DMS53 (cell line): ENCODE measurements around the gene HERC2.

Source experiments
- DNase-seq: peaks from one replicate; lab custom pipeline; 2025; lab: John Stamatoyannopoulos, UW

HERC2 gene

DNA sequence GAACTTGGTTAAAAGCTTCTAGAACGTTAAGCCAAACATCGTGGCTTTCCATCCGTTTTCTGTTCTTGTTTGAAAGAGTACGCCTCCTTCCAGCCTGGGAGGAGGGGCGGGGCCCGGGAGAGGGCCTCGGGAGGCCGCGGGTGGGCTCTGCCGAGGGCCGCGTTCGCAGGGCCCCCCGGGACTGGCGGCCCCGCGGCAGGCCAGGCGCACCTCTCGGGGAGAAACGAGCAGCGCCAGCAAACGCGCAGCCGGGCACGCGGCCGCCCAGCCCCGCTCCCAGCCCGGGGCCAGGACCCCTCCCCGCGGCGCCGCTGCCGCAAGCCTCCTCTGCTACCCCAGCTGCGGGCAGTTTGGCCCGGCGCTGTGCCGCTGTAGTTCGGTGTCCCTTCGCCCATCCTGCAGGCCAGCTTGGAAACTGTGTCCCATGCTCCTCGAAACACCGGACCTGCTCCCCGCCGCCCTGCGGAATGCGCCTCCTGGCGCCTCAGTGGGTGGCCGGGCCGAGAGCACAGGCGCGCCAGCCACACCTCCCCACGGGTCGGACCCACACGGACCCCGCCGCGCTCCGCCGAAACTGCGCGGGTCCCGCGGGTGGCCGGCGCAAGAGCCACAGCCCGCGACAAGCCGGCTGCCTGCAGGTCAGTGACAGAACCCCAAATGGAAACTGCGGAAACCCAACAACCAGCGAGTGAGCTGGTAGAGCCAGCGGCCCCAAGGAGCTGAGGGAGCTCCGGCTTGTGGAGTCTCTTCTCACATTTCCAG is 225.1 kb downstream of the HERC2 start:
- peak; percentile 54 for DNase-seq

DNA sequence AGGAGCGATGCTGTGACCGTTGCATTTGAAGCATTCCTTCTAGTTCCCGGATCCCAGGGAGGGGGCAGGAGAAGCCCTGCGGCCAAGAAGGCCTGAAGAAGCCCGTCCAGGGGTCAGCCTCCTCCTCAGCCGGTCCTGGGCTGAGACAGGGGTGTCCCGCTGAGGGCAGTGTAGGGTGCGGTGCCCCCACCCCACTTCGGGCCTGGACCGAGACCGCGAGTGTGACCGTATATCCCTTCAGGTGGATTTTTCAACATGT is 225.6 kb downstream of the HERC2 start:
- no peak for DNase-seq

DNA sequence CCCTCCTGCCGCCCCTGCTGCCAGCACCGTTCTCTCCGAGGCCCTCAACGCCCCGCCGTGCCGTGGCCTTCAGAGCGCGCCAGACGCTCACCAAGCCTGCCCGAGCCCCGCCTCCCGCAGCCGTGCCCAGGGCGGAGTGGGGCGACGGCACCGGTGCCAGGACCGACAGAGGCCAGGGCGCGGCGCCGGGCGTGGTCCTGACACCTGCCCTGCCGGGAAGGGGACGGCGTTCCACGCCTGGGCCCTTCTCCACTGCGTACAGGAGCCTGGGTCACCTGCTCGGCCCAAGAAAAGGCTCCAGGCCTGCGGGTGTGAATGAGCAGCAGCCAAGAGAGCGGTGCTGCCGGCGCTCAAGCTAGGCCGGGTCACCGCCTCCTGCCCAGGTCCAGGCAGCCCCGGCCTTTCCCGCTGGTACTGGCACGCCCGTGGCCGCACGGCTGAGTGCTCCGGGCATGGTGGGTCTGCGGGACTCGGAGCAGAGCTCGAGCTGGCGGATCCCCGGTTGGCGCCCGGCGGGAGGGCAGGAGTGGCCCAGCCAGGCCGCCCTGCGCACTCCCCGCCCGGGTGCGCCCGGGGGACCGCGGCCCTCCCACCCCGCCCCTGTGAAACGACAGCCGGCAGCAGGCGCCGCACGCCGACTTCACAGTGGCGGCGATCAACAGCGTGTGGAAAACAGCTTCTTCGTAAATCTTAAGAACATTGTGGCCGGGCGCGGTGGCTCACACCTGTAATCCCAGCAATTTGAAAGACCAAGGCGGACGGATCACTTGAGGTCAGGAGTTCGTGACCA is 227.1 kb downstream of the HERC2 start:
- peak; percentile 81 for DNase-seq

DNA sequence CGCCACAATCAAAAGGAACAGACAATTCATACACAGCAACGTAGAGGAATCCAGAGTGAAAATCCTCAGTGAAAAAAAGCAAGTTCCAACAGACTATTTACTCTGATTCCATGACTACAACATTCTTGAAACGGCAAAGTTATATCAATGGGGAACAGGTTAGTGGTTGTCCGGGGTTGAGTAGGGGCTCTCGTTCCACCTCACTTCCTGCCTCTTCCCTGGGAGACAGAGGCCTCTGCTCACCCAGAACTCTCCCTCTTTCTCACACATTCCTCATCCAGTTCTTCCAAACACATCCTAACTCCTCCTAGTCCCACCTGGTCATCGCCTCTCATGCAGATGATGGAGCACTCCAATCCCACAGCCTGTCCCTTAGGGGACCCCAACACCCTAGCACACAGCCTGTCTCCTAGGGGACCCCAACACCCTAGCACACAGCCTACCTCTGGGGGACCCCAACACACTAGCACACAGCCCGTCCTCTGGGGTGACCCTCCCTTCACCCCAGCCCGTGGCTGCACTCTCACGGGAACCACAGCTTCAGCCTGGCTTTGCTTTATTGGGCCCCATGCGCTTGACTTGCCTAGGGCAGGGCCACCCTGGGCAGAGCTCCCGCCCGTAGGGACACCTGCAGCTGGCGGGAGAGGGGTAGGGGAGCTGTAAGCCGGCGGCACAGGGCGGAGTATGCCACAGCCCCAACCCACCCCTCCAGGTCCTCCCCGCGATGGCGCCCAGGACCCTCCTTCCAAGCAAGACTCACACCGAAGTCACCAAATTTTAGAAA is 228.0 kb downstream of the HERC2 start:
- peak; percentile 58 for DNase-seq

DNA sequence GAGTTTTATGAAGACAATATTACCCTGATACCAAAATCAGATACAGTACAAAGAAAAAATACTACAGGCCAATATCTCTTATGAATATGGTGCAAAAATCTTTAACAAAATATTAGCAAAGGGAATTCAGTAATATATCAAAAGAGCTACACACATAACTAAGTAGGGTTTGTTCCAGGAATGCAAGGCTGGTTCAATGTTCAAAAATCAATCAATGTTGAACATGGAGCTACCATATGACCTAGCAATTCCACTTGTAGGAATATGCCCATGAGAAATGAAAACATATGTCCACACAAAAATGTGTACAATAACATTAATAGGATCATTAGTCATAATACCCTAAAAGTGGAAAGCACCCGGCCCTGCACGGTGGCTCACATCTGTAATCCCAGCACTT is 230.7 kb downstream of the HERC2 start:
- DNase-seq, result no peak

DNA sequence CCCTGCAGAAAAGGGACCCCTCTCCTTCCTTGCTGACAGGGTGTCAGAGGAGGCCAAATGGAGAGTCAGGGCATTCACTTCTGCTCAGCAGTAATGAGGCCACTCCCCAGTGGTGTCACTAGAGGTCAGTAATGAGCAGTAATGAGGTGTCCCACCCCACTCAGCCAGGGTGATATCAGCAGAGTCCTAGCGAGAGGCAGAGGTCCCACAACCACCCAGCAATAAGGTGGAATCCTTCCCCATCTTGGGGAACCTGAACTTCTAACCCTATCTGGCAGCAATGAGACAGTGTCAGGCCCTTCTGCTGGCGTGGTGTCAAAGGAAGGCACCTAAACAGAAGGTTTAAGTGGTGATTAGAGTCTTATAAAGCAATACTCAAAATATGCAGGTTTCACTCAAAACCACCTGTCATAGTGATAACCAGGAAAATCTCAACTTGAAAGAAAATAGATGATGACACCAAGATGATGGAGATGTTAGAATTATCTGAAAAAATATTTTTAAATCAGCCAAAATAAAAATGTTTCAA is 235.7 kb downstream of the HERC2 start:
- DNase-seq, result peak; percentile 72

DNA sequence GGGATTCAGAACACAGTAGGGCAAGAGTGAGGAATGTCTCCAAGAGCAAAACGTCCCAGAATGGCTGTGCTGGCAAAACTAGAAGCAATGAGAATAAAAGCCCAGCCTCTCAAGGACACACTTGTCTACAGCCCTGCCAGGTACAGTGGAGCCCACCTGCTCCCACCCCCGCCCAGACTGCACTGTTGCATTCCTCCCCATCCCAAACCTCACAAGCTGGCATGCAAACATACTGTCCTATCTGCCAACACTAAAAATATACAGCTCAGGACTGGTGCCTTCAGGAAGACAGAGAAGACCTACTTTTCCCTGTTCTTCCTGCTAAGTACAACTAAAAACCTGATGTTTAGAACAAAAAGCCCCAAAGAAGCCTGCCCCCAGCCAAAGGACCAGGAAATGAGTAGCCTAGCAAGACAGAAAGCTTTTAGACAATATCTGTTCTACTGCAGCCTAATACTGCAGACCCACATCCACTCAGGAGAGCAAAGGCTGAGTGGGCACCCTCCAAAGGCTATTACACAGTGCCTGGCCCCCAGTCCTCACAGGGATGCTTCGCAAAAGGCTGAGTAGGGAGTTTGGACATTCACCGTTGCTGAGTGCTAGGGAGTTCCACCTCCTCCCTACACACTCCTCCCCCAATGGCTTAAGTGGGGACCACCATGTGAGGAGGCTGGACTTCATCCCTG is 236.3 kb downstream of the HERC2 start:
- no peak for DNase-seq

DNA sequence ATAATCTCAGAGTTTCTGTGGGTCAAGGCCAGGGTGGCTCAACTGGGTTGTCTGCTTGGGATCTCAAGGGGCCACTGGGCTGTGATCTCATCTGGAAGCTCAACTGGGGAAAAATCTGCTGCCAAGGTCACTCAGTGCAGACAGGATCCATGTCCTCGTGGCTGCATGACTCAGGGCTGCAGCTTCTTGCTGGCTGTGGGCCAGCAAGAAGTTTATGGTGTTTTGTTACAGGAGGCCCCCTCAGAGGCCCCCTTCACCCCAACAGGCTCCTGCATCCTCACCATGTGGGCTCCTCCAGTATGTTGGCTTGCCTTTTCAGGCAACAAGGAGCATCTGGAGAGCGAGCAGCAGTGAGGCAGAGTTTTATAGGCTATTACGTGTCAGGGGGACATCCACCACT is 237.4 kb downstream of the HERC2 start:
- no peak for DNase-seq

DNA sequence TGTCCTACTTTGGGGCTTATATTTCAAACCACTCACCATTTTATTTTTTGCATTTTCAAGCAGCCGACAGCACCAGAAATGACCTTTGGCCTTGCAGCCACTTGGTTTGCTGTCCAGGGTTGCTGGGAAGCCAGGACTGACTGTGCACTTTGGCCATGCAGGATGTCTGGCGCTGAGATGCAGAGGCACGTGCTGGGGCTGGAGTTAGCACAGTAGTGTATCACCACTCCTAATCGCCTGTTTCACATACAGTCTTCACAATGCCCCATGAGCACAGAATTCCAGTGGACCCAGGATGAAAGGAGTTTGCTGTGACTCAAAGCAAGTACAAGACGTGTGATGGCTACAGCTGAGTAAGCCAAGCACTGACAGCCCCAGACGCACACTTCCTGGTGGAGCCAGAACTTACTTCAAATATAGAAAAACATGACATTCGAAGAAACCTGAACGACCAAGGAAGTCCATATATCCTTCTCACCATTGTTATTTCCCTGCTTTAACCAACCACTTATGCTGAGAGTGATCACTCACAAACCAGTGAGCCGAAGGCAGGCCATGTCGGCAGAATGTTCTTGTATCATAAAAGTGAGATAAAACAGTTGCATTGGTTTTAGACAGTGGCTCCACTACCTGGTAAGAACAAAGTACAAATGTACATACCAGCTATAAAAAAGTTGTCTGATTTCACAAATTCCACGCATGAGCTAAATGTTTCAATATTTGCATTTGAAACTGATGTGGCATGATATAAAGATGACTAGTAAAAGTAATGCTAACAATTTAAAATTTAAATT is 238.9 kb downstream of the HERC2 start:
- no peak for DNase-seq

DNA sequence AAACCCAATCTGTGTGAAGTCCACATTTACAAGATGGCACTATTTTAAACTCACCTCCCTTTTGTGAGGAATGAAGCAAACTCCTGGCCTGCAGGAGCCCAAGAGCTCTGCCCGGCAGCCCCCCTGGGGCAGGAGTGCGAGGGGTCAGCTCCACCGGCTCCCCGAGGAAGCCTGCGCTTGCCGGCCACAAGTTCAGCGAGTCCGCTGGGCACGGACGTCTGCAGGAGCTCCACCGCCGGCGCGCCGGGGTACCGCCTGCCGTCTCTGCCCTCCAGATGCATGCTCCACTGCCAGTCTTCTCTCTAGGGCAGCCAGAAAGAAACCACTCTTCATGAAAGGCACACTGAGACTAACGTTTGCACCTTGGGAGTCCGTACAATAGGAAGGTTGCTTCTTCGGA is 240.4 kb downstream of the HERC2 start:
- DNase-seq, result no peak

DNA sequence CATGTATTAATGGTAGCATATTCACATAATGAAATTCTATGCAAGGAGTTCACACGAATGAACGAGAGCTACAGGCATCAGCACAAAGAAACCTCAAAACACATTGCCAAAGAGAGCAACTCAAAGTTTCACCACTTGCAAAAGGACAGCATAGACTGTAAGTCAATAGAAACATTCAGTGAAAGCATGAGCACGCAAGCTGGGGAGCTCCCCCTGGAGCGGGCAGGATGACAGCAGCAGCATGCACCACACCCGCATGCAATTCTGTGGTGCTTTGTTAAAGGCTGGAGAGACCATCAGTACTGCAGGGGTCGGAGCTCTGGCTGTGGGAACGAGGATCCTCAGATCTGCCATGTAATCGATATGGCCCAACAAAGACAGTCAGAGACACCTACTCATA is 241.6 kb downstream of the HERC2 start:
- DNase-seq, result no peak

DNA sequence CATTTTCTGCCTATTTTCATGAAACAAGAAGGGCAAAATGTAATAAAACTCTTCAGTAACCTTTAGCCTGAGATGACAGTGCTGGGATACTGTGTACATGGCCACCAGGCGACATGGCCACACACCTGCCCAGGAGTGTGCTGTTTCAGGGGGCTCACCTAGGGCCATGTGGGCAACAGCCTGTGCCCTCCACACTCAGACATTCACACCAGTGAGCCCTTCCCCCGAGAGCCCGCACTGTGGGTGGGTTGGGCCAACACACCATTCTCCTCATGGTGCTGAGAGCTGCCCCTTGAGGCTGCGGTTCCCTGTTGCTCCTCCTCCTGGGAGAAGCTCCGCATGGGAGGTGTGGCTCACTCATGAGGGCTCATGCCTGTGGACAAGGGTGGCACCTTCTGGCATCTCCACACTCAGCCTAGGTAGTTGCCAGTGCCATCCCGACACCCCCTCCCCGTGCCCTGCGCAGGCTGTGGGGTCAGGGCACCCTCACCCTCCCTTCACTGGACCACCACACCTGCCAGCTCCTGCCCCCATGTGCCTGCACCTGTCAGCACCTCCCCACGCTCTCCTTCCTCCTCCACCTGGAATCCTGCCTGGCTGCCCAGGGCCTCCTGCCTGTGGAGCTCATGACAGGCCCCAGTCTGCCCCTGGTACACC is 242.5 kb downstream of the HERC2 start:
- no peak for DNase-seq

DNA sequence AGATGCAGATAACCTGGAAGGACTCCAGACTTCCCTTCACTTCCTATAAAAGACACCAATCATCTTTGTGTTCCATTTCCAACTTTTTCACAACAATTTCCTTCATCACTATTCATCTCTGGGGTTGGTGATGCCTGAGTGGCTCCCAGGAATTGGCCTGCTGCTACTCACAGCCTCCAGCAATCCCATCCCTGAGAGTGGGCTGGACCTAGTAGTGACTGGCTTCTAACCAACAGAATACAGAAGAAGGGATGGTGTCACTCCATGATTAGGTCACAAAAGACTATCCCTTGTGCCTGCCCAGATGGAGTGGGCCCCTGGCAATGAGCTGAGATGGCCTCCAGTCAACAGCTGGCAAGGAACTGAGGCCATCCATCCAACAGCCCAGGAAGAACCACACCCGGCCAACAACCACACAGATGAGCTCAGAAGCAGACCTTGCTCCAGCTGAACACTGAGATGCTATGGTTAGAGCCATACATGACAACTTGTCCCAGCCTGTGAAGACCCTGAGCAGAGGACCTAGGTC is 243.7 kb downstream of the HERC2 start:
- DNase-seq, result no peak

DNA sequence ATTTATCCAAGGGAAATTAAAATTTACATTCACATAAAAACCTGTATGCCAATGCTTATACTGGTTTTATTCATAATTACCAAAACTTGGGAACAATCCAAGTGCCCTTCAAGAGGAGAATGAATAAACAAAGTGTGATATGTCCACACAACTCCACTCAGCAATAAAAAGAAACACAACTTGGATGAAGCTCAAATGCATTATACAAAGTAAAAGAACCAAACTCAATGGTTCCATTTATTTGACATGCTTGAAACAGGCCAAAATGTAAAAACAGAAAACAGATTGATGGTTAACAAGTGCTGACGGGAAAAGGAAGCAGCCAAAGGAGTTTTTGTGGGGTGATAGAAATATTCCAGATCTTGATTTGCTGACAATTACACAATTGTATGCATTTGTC is 246.4 kb downstream of the HERC2 start:
- DNase-seq, result no peak

DNA sequence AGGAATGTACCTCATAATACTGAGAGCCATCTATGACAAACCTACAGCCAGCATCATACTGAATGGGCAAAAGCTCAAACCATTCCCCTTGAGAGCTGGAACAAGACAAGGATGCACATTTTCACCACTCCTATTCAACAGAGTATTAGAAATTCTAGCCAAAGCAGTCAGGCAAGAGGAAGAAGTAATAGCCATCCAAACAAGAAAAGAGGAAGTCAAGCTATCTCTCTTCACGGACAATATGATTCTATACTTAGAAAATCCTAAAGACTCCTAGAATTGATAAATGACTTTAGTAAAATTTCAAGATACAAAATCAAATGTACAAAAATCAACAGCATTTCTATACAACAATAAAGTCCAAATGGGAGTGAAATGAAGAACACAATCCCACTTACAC is 253.0 kb downstream of the HERC2 start:
- DNase-seq, result no peak

DNA sequence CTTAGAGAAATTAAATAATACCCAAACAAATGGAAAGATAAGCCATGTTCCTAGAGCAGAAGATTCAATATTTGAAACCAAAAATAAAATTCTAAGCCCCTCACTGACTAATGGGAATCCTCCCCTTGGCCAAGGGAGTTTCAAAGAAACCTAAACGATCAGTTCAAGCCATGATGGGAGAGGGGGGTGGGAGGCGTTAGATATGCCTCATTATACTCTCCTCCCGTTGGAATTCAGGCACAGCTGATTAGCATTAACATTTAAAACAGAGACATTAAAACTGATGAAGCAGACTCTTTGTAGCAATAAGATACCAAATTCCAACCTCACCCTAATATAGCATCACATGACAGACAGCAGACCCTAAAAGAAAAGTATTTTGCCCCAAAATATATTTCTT is 255.7 kb downstream of the HERC2 start:
- DNase-seq, result no peak
